A549 (cell line): ENCODE measurements around the gene NUP214. TPM values are rescaled to one million over a fixed set of nuclear protein-coding genes. Genes with fewer than 3 reads are reported as not detected.

ENCODE experiments used
- ATAC-seq, 2 experiments: fragments of 200-7000 bp in 1 of 2; fragments of >200 bp in 1 of 2; cut with Nextera tagmentation in 1 of 2; cut with Tn5 transposase in 1 of 2; 3 replicates each; pipeline versions ENCODE4 v1.8.0 to v1.9.1; 2018 to 2020; ENCODE audit warnings: mild to moderate bottlenecking in 1 of 2, moderate library complexity in 1 of 2
- CTCF ChIA-PET: fragments of 300-600 bp; sonication (Branson Sonifier 250); formaldehyde crosslinking; extraction: SDS; loops from one replicate; lab custom pipeline; 2021; ENCODE audit warnings: antibody characterized with exemption, inconsistent platforms; lab: Yijun Ruan, JAX
- POLR2A ChIA-PET: fragments of 350-600 bp; formaldehyde crosslinking; extraction: SDS; loops from one replicate; lab custom pipeline; 2021; ENCODE audit warnings: antibody characterized with exemption, inconsistent platforms; lab: Yijun Ruan, JAX
- DNase-seq, 2 experiments: peaks; one replicate each; pipeline versions ENCODE4 v3.0.0 to v3.0.0-alpha.2; 2011 to 2016; ENCODE audit warnings: low read depth in 1 of 2, low spot score in 1 of 2
- FAIRE-seq: peaks from 2 replicates; lab custom pipeline; 2011; peaks lifted over from hg19 to GRCh38; lab: Jason Lieb, UNC
- H3K27ac ChIP-seq, 2 experiments: fragments of >200 bp; sonication (Bioruptor Twin); formaldehyde crosslinking; 3 replicates each; pipeline ENCODE4 v1.5.1; 2016 to 2017
- H3K4me1 ChIP-seq: fragments of >200 bp; sonication (Bioruptor Twin); formaldehyde crosslinking; 3 replicates; pipeline ENCODE4 v1.6.1; 2016
- H3K4me2 ChIP-seq: fragments of >200 bp; sonication (Bioruptor Twin); formaldehyde crosslinking; 3 replicates; pipeline ENCODE4 v1.6.1; 2016
- H3K4me3 ChIP-seq: fragments of >200 bp; sonication (Bioruptor Twin); formaldehyde crosslinking; 3 replicates; pipeline ENCODE4 v1.5.1; 2016
- H3K9me3 ChIP-seq: fragments of >200 bp; sonication (Bioruptor Twin); formaldehyde crosslinking; 3 replicates; pipeline ENCODE4 v1.6.1; 2016
- CBX8 ChIP-seq: fragments of 200-600 bp; sonication (generic); IDR thresholded peaks from 2 replicates; pipeline ENCODE4 v1.6.1; 2016
- EP300 ChIP-seq, 2 experiments: fragments of >200 bp; sonication (Bioruptor Twin); formaldehyde crosslinking; IDR thresholded peaks; 2 replicates in 1 of 2; 3 replicates in 1 of 2; pipeline ENCODE4 v1.6.1; 2016 to 2017
- GATA3 ChIP-seq: IDR thresholded peaks from 2 replicates; pipeline ENCODE4 v1.6.1; 2012; ENCODE audit warnings: borderline replicate concordance
- HDAC2 ChIP-seq: fragments of 200-600 bp; sonication (generic); IDR thresholded peaks from 2 replicates; pipeline ENCODE4 v1.6.1; 2016
- JUN ChIP-seq, 2 experiments: fragments of >200 bp; sonication (Bioruptor Twin); formaldehyde crosslinking; IDR thresholded peaks; 2 replicates in 1 of 2; 3 replicates in 1 of 2; pipeline ENCODE4 v1.6.1; 2016 to 2017
- JUNB ChIP-seq: fragments of >200 bp; sonication (Bioruptor Twin); formaldehyde crosslinking; IDR thresholded peaks from 2 replicates; pipeline ENCODE4 v1.6.1; 2016
- KDM5A ChIP-seq: fragments of 200-600 bp; sonication (generic); IDR thresholded peaks from 2 replicates; pipeline ENCODE4 v1.6.1; 2016; ENCODE audit warnings: antibody characterized with exemption, mild to moderate bottlenecking
- MAZ ChIP-seq: fragments of 150-350 bp; IDR thresholded peaks from 2 replicates; pipeline ENCODE4 v1.6.1; 2014; ENCODE audit warnings: antibody characterized with exemption, low read depth, low read length, borderline replicate concordance
- MYC ChIP-seq: IDR thresholded peaks from 2 replicates; pipeline ENCODE4 v1.6.1; 2012; ENCODE audit warnings: mild to moderate bottlenecking, inconsistent platforms, low read length, improper control_type of control experiment, borderline replicate concordance
- NPAS2 ChIP-seq: fragments of 250-450 bp; sonication (Bioruptor Pico); IDR thresholded peaks from 2 replicates; pipeline ENCODE4 v1.8.0; 2022; ENCODE audit warnings: mild to moderate bottlenecking, moderate library complexity, borderline replicate concordance
- NR3C1 ChIP-seq: fragments of >200 bp; sonication (Bioruptor Twin); formaldehyde crosslinking; IDR thresholded peaks from 3 replicates; pipeline ENCODE4 v1.6.1; 2017
- PBX3 ChIP-seq: IDR thresholded peaks from 2 replicates; pipeline ENCODE4 v1.6.1; 2012
- POLR2AphosphoS2 ChIP-seq: conservative IDR thresholded peaks from 2 replicates; pipeline ENCODE4 v1.6.1; 2012; ENCODE audit warnings: low read length, improper control_type of control experiment, inconsistent platforms
- RARB ChIP-seq: fragments of 250-450 bp; sonication (Bioruptor Pico); IDR thresholded peaks from 2 replicates; pipeline ENCODE4 v1.8.0; 2021; ENCODE audit warnings: mild to moderate bottlenecking, moderate library complexity
- REST ChIP-seq: fragments of 200-600 bp; sonication (generic); IDR thresholded peaks from 2 replicates; pipeline ENCODE4 v1.6.1; 2016; ENCODE audit warnings: antibody characterized with exemption, mild to moderate bottlenecking, moderate library complexity
- SMC3 ChIP-seq: fragments of >200 bp; sonication (Bioruptor Twin); formaldehyde crosslinking; IDR thresholded peaks from 3 replicates; pipeline ENCODE4 v1.6.1; 2018; ENCODE audit warnings: inconsistent platforms
- TFCP2L1 ChIP-seq: fragments of 250-450 bp; sonication (Bioruptor Pico); IDR thresholded peaks from 2 replicates; pipeline ENCODE4 v1.5.0; 2021; ENCODE audit warnings: mild to moderate bottlenecking
- ZC3H11A ChIP-seq: fragments of 450-650 bp; IDR thresholded peaks from 2 replicates; pipeline ENCODE4 v1.6.1; 2014; ENCODE audit warnings: antibody characterized with exemption, mild to moderate bottlenecking
- ZNF302 ChIP-seq: fragments of 250-450 bp; sonication (Bioruptor Pico); IDR thresholded peaks from 2 replicates; pipeline ENCODE4 v1.9.0; 2021; ENCODE audit warnings: inconsistent platforms, mild to moderate bottlenecking, moderate library complexity
- ZSCAN20 ChIP-seq: fragments of 250-450 bp; sonication (Bioruptor Pico); IDR thresholded peaks from 2 replicates; pipeline ENCODE4 v1.8.0; 2022; ENCODE audit warnings: mild to moderate bottlenecking, moderate library complexity
- WGBS: methylation state at CpG from one replicate; pipeline ENCODE4 v1.1.6; 2017; ENCODE audit errors: missing lambda C conversion rate; 5-methylcytosine and 5-hydroxymethylcytosine counted together
- polyA plus RNA-seq, 4 experiments: library from polyadenylated mRNA; depleted of rRNA in 3 of 4; stranded (reverse); fragments of >200 nt; fragmentation: RNase III in 1 of 4; extraction: RNeasy Plus Mini Kit Qiagen cat#74134 plus additional on column Dnase treatment in 1 of 4; gene quantifications; 2 replicates in 3 of 4; 3 replicates in 1 of 4; pipeline ENCODE4 v1.2.3, GENCODE V29; 2011 to 2017

NUP214 gene
- polyA plus RNA-seq, 2 of the 4 experiments (the other 2 are of a cell fraction) = 14.4 to 18.5 TPM

- ATAC-seq (no peak), DNase-seq (no peak), FAIRE-seq (no peak)
- 71% methylated on average over 8 of the region's 8 CpGs for WGBS
- ChIA-PET CTCF (interaction anchor here (0.7 to 1.8 kb wide), 5 partner anchors 10 to 335 kb away, joined by 3 to 5 read pairs (median 4); no protein-coding TSS in a partner anchor), POLR2A (no interaction called here)
- no peak overlapping the region for H3K27ac ChIP-seq
- TF ChIP-seq JUN (IDR thresholded peaks at IDR 0.05) = no peak
- no peak for TF ChIP-seq GATA3
- TF ChIP-seq, all 56 proteins: peak for 0
- Histone ChIP-seq H3K4me2 (no peak overlapping the region), H3K4me1 (no peaks in the 10 kb centered on the region), H3K9me3 (no peaks in the 10 kb centered on the region), H3K4me3 (no peak overlapping the region)
Measured at GRCh38 chr9:131119600-131119999, 5.8 kb upstream of the NUP214 start.

- ChIA-PET POLR2A (no interaction called here), CTCF (interaction anchor here (0.6 to 1.4 kb wide), 2 partner anchors 11 kb away, joined by 3 read pairs; no protein-coding TSS in a partner anchor)
- WGBS = 82% methylated on average over 6 of the region's 7 CpGs
- H3K4me1 ChIP-seq = no peaks in the 10 kb centered on the region
- H3K9me3 ChIP-seq = no peaks in the 10 kb centered on the region
- DNase-seq (no peak), FAIRE-seq (no peak), ATAC-seq (no peak)
- TF ChIP-seq KDM5A (no peak), REST (no peak), ZSCAN20 (no peak), MYC (no peak), POLR2AphosphoS2 (no peak), SMC3 (no peak), TFCP2L1 (no peak), CBX8 (no peak), PBX3 (no peak), ZNF302 (CRISPR knock-in tag) (no peak), MAZ (no peak)
- H3K4me2 ChIP-seq = no peak overlapping the region
- H3K4me3 ChIP-seq = no peak overlapping the region
- no peak overlapping the region for H3K27ac ChIP-seq
Measured at GRCh38 chr9:131120620-131121228, 4.7 kb upstream of the NUP214 start.

DNA sequence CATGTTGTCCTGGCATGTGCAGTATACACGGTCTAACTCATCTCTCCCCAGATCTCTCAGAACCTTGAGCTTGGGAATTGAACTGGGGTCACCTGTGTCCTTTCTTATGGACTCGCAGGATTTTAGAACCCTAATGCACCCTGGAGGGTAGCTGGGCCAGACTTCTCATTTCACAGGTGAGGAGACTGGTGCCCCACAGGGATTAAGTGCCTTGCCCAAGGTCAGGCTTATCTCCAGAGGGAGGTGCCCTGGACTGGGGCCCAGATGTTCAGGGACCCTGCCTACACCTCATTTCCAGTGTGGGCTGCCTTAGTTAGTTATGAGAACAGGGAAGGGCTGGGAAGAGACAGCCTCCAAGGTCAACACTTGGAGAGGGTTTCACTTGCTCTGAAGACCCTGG, 4.0 kb upstream of the NUP214 start:
- no peak overlapping the region for H3K4me2 ChIP-seq
- ChIA-PET CTCF (interaction anchor here (1.4 kb wide), 1 partner anchor 11 kb away, joined by 3 read pairs; no protein-coding TSS in a partner anchor), POLR2A (no interaction called here)
- peaks cover under 1% of the 10 kb centered on the region; the same call in 1 of the 3 replicates for H3K4me1 ChIP-seq
- DNase-seq (no peak), FAIRE-seq (no peak), ATAC-seq (no peak)
- no peak for TF ChIP-seq ZC3H11A
- no peak for TF ChIP-seq HDAC2
- no peak for TF ChIP-seq EP300 (IDR thresholded peaks at IDR 0.05)
- TF ChIP-seq NPAS2 (CRISPR knock-in tag) = no peak
- TF ChIP-seq JUNB = no peak
- no peak for TF ChIP-seq KDM5A
- TF ChIP-seq NR3C1 = no peak
- TF ChIP-seq PBX3 = no peak
- TF ChIP-seq RARB = no peak
- H3K9me3 ChIP-seq = no peaks in the 10 kb centered on the region
- H3K27ac ChIP-seq = no peak overlapping the region
- no peak overlapping the region for H3K4me3 ChIP-seq
- WGBS = 49% methylated on average over 2 of the region's 2 CpGs
